Articular chondrocyte of knee joint (primary cell): ENCODE results near the gene SWAP70. TPM values are rescaled to one million over a fixed set of nuclear protein-coding genes. Genes with fewer than 3 reads are reported as not detected.

ENCODE experiments used
- total RNA-seq: library from RNA; depleted of rRNA; stranded (reverse); fragments of >200 nt; gene quantifications from 2 replicates; pipeline ENCODE4 v1.2.3, GENCODE V29; 2012

The SWAP70 gene
- 74.1 and 86.6 TPM in 2 replicates for total RNA-seq

DNA sequence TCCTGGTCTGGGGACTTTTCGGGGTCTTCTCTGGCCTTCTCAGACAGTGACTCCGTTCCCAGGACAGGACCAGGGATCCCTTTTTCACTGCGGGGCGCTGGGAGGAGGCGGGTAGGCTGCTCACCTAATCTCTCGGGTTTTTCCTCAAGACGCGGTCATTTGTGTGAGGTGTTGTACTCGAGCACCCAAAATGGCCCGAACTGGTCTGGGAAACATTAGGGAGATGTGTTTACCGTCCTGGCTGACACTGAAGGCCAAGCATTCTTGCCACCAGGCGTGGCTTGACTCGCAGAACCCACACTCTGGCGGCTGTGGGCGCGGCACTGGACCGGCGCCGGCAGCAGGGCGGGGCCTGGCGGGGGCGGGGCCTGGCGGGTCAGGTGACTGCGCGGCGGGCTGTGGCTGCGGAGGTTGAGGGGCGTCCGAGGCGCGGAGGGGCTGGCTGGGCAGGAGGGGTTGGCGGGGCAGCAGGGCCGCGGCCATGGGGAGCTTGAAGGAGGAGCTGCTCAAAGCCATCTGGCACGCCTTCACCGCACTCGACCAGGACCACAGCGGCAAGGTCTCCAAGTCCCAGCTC lies at the start of gene SWAP70:
Gene SWAP70, plus strand, starts transcription at position 379 of the 577 bp plus-strand sequence. Its CDS starts 103 bp downstream, at position 482.

Other genes with a start within 250 kb of the SWAP70 start
- 16.9 and 21.4 TPM in 2 replicates for gene ZNF143, start 203.1 kb upstream of the SWAP70 start, total RNA-seq
- 35.7 and 74.5 TPM in 2 replicates for gene WEE1, start 90.4 kb upstream of the SWAP70 start, total RNA-seq